ENCODE measurements around the gene PML. TPM values are rescaled to one million over a fixed set of nuclear protein-coding genes. Genes with fewer than 3 reads are reported as not detected.

PML gene, protein sequence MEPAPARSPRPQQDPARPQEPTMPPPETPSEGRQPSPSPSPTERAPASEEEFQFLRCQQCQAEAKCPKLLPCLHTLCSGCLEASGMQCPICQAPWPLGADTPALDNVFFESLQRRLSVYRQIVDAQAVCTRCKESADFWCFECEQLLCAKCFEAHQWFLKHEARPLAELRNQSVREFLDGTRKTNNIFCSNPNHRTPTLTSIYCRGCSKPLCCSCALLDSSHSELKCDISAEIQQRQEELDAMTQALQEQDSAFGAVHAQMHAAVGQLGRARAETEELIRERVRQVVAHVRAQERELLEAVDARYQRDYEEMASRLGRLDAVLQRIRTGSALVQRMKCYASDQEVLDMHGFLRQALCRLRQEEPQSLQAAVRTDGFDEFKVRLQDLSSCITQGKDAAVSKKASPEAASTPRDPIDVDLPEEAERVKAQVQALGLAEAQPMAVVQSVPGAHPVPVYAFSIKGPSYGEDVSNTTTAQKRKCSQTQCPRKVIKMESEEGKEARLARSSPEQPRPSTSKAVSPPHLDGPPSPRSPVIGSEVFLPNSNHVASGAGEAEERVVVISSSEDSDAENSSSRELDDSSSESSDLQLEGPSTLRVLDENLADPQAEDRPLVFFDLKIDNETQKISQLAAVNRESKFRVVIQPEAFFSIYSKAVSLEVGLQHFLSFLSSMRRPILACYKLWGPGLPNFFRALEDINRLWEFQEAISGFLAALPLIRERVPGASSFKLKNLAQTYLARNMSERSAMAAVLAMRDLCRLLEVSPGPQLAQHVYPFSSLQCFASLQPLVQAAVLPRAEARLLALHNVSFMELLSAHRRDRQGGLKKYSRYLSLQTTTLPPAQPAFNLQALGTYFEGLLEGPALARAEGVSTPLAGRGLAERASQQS
- total RNA-seq: 19.1 TPM
- long read RNA-seq, full-length matches to known transcripts: 13 of 34 reads
- long read RNA-seq, partial matches to known transcripts: 14 of 34 reads
- long read RNA-seq, other reads (novel, unspliced or antisense): 7 of 34 reads

DNA sequence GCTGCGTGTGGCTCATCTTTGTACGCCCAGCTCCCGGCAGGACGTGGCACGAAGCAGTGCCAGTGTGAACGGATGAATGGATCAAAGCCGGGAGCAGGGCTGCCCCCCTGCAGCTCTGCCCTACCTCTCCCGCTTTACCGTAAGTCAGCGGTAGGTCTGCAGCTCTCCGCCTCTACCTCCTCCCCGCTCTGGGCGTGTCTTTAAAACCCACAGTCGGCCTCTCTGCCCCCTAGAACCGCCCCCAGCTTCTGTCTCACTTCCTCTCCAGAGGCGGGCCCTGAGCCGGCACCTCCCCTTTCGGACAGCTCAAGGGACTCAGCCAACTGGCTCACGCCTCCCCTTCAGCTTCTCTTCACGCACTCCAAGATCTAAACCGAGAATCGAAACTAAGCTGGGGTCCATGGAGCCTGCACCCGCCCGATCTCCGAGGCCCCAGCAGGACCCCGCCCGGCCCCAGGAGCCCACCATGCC, at the start of gene PML:
Gene PML (plus strand): TSS at position 304 of the 471 bp plus-strand sequence. CDS start 97 bp downstream, at position 401.
- intact Hi-C loops (cut with micrococcal nuclease): no loop called here
- TF ChIP-seq CTCF (IDR thresholded peaks at IDR 0.05; ENCODE audit: borderline replicate concordance): no peak
- peak; percentile 97 for DNase-seq
- Histone ChIP-seq H3K27me3 (ENCODE audit: low read depth) (no peaks in the 10 kb centered on the region), H3K9me3 (replicated peaks) (no peaks in the 10 kb centered on the region), H3K4me1 (peaks cover 95% of the 10 kb centered on the region), H3K36me3 (peaks cover 17% of the 10 kb centered on the region), H3K27ac (replicated peaks) (peak within 1 kb of the TSS; percentile 92), H3K4me3 (peak within 1 kb of the TSS; percentile 76)

DNA sequence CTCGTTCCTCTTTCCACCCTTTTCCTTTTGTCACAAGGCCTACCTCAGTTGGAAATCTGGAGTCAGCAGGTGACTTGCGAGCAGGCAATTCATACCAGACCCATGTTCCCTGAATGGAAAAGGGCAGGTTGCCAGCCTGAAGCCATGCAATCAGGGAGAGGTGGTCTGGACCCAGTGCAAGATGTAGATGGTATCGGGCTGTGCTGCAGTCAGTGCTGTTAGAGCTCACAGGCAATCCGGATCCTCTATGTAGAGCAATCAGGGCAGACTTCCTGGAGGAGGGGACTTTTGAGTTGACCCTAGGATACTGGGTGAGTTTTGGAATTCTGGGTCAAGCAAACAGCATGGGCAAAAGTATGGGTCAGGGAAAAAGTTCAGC, 49.4 kb upstream of the PML start:
- H3K9me3 ChIP-seq (replicated peaks): no peaks in the 10 kb centered on the region
- peaks cover 35% of the 10 kb centered on the region for H3K4me1 ChIP-seq
- no peaks in the 10 kb centered on the region for H3K27me3 ChIP-seq (ENCODE audit: low read depth)
- H3K36me3 ChIP-seq: peaks cover 14% of the 10 kb centered on the region
- no peak for TF ChIP-seq CTCF (IDR thresholded peaks at IDR 0.05; ENCODE audit: borderline replicate concordance)
- H3K27ac ChIP-seq (replicated peaks): peak overlapping the region; percentile 50
- no peak overlapping the region for H3K4me3 ChIP-seq
- DNase-seq: no peak
- intact Hi-C loops (cut with micrococcal nuclease): no loop called here

DNA sequence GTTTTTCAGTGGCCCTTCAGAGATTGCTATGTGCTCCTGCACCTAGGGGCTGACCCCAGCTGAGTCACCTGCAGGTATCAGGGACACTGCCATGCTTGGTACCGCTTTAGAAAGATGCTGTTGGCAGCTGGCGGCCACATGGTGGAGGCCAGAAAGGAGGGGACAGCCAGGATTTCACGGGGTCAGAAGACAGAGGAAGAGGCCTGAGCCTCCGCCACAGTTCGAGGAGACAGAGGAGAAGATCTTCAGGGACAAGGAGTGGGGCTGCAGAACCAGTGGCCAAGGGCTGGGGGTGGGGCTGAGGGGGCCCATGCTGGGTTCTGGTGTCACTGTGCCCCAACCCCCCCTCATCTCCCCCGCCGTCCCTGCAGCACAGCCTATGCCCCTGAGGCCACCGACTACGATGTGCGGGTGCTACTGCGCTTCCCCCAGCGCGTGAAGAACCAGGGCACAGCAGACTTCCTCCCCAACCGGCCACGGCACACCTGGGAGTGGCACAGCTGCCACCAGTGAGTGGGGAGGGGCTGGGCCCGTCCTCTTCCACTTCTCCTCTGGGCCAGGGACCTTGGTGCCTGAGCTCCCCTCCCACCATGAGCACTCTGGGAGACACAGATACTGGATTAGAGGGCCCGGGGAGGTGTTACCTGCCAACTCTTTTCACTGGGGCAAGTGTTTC, 48.3 kb upstream of the PML start:
- Histone ChIP-seq H3K4me3 (no peak overlapping the region), H3K36me3 (peaks cover 14% of the 10 kb centered on the region), H3K27ac (replicated peaks) (no peak overlapping the region), H3K9me3 (replicated peaks) (no peaks in the 10 kb centered on the region), H3K4me1 (peaks cover 35% of the 10 kb centered on the region), H3K27me3 (ENCODE audit: low read depth) (no peaks in the 10 kb centered on the region)
- DNase-seq: peak; percentile 11
- no peak for TF ChIP-seq CTCF (IDR thresholded peaks at IDR 0.05; ENCODE audit: borderline replicate concordance)
- intact Hi-C loops (cut with micrococcal nuclease): no loop called here

DNA sequence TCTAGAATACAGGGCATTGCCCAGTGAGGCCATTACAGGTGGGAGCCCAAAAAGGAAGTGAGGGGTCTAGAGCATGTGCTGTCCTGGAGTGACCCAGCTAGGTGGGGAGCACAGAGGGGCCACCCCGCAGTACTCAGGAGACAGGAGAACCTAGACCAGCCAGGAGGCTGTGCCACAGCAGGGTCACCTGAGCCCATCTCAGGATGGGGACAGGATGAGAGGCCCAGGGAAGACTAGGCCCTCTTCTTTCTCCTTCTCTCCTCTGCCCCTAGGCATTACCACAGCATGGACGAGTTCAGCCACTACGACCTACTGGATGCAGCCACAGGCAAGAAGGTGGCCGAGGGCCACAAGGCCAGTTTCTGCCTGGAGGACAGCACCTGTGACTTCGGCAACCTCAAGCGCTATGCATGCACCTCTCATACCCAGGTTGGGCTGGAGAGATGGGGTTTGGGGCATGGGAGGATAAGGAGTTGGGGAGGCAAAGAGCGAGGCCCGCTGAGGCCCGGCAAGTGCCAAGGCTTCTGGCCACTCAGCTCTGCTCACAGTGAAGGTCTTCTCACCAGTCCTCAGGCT, 47.6 kb upstream of the PML start:
- no peak for TF ChIP-seq CTCF (IDR thresholded peaks at IDR 0.05; ENCODE audit: borderline replicate concordance)
- peak; percentile 12 for DNase-seq
- Histone ChIP-seq H3K27me3 (ENCODE audit: low read depth) (no peaks in the 10 kb centered on the region), H3K4me3 (no peak overlapping the region), H3K9me3 (replicated peaks) (no peaks in the 10 kb centered on the region), H3K4me1 (peaks cover 35% of the 10 kb centered on the region), H3K36me3 (peaks cover 14% of the 10 kb centered on the region), H3K27ac (replicated peaks) (no peak overlapping the region)
- intact Hi-C loops (cut with micrococcal nuclease): no loop called here

GRCh38 chr15:73947651-73948050, 46.9 kb upstream of the PML start:
- peak; percentile 5 for DNase-seq
- Histone ChIP-seq H3K4me3 (no peak overlapping the region), H3K36me3 (peaks cover 14% of the 10 kb centered on the region), H3K9me3 (replicated peaks) (no peaks in the 10 kb centered on the region), H3K27ac (replicated peaks) (no peak overlapping the region), H3K4me1 (peaks cover 36% of the 10 kb centered on the region), H3K27me3 (ENCODE audit: low read depth) (no peaks in the 10 kb centered on the region)
- TF ChIP-seq CTCF (IDR thresholded peaks at IDR 0.05; ENCODE audit: borderline replicate concordance): no peak
- intact Hi-C loops (cut with micrococcal nuclease): no loop called here
